GM23338 (cell line): Measurements from ENCODE around the gene PXT1. TPM values are rescaled to one million over a fixed set of nuclear protein-coding genes. Genes with fewer than 3 reads are reported as not detected.

Source experiments
- ATAC-seq: fragments of 200-7000 bp; cut with Tn5 transposase; 3 replicates; pipeline ENCODE4 v1.9.1; 2020
- DNase-seq: peaks from one replicate; pipeline ENCODE4 v3.0.0-alpha.2; 2015; ENCODE audit warnings: low spot score
- H2AFZ ChIP-seq: fragments of 200-600 bp; sonication (generic); 2 replicates; pipeline ENCODE4 v1.8.0; 2016; ENCODE audit warnings: antibody characterized with exemption, mild to moderate bottlenecking, moderate library complexity
- H3F3A ChIP-seq: fragments of 200-600 bp; sonication (generic); replicated peaks from 2 replicates; pipeline ENCODE4 v1.8.0; 2017; ENCODE audit warnings: antibody characterized with exemption, mixed run types, low read depth
- H3K27ac ChIP-seq: fragments of 200-600 bp; sonication (generic); 2 replicates; pipeline ENCODE4 v1.6.1; 2016; ENCODE audit warnings: low read depth
- H3K27me3 ChIP-seq: fragments of 200-600 bp; sonication (generic); 2 replicates; pipeline ENCODE4 v1.8.0; 2016; ENCODE audit warnings: mild to moderate bottlenecking, mixed run types, moderate library complexity; ENCODE audit not compliant: insufficient read depth
- H3K36me3 ChIP-seq: fragments of 200-600 bp; sonication (generic); 2 replicates; pipeline ENCODE4 v1.8.0; 2016; ENCODE audit warnings: mild to moderate bottlenecking; ENCODE audit not compliant: insufficient read depth
- H3K4me1 ChIP-seq: fragments of 200-600 bp; sonication (generic); 2 replicates; pipeline ENCODE4 v1.8.0; 2016; ENCODE audit warnings: mild to moderate bottlenecking, moderate library complexity; ENCODE audit not compliant: insufficient read depth
- H3K4me2 ChIP-seq: fragments of 200-600 bp; sonication (generic); 2 replicates; pipeline ENCODE4 v1.7.1; 2017; ENCODE audit warnings: mixed run types
- H3K4me3 ChIP-seq: fragments of 200-600 bp; sonication (generic); 2 replicates; pipeline ENCODE4 v1.6.1; 2016; ENCODE audit warnings: mixed run types
- H3K79me2 ChIP-seq: fragments of 200-600 bp; sonication (generic); replicated peaks from 2 replicates; pipeline ENCODE4 v1.8.0; 2017; ENCODE audit warnings: mild to moderate bottlenecking; ENCODE audit not compliant: insufficient read depth
- H3K9me2 ChIP-seq: fragments of 200-600 bp; sonication (generic); 2 replicates; pipeline ENCODE4 v1.8.0; 2017; ENCODE audit not compliant: insufficient read depth
- H4K20me1 ChIP-seq: fragments of 200-600 bp; sonication (generic); replicated peaks from 2 replicates; pipeline ENCODE4 v1.8.0; 2017; ENCODE audit warnings: mild to moderate bottlenecking; ENCODE audit not compliant: insufficient read depth
- H3K27ac Mint-ChIP-seq: 2 replicates; pipeline ENCODE4 v1.8.0; 2020; ENCODE audit warnings: inconsistent platforms, mild to moderate bottlenecking, moderate library complexity, mixed read lengths
- H3K27me3 Mint-ChIP-seq: 3 replicates; pipeline ENCODE4 v1.8.0; 2022; ENCODE audit warnings: low read depth, mild to moderate bottlenecking, moderate library complexity, mixed read lengths, inconsistent platforms; ENCODE audit not compliant: insufficient read depth, poor library complexity
- H3K36me3 Mint-ChIP-seq: 3 replicates; pipeline ENCODE4 v1.8.0; 2021; ENCODE audit warnings: low read depth, mild to moderate bottlenecking, inconsistent platforms, moderate library complexity, mixed read lengths
- H3K4me1 Mint-ChIP-seq: 3 replicates; pipeline ENCODE4 v1.8.0; 2020; ENCODE audit warnings: mild to moderate bottlenecking, inconsistent platforms, mixed read lengths
- H3K4me3 Mint-ChIP-seq: 3 replicates; pipeline ENCODE4 v1.8.0; 2021; ENCODE audit warnings: moderate library complexity, mild to moderate bottlenecking, inconsistent platforms, mixed read lengths
- H3K9me3 Mint-ChIP-seq: 3 replicates; pipeline ENCODE4 v1.8.0; 2020; ENCODE audit warnings: moderate library complexity, mild to moderate bottlenecking, inconsistent platforms, mixed read lengths
- CREB1 ChIP-seq: fragments of 250-450 bp; sonication (Bioruptor Pico); IDR thresholded peaks from 2 replicates; pipeline ENCODE4 v1.5.0; 2020; ENCODE audit warnings: low read depth, mild to moderate bottlenecking, moderate library complexity
- CTCF ChIP-seq, 2 experiments: fragments of 200-600 bp in 1 of 2; sonication (generic) in 1 of 2; conservative IDR thresholded peaks; 2 replicates each; pipeline versions ENCODE4 v1.5.1 to v1.6.1; 2016 to 2017; ENCODE audit warnings: antibody characterized with exemption in 2 of 2, low read depth in 2 of 2, mild to moderate bottlenecking in 2 of 2, moderate library complexity in 1 of 2
- ETS1 ChIP-seq: IDR thresholded peaks from 2 replicates; pipeline ENCODE4 v1.6.1; 2016; ENCODE audit warnings: antibody characterized with exemption
- EZH2 ChIP-seq: fragments of 200-600 bp; sonication (generic); IDR thresholded peaks from one replicate; pipeline ENCODE4 v1.8.0; 2017; ENCODE audit warnings: antibody characterized with exemption, mild to moderate bottlenecking, low read depth; ENCODE audit not compliant: unreplicated experiment
- EZH2phosphoT487 ChIP-seq: fragments of 200-600 bp; sonication (generic); IDR thresholded peaks from one replicate; pipeline ENCODE4 v1.8.1; 2018; ENCODE audit warnings: antibody characterized with exemption; ENCODE audit not compliant: unreplicated experiment
- JUNB ChIP-seq: IDR thresholded peaks from one replicate; pipeline ENCODE4 v1.6.1; 2016; ENCODE audit warnings: antibody characterized with exemption; ENCODE audit not compliant: unreplicated experiment
- NANOG ChIP-seq: IDR thresholded peaks from 2 replicates; pipeline ENCODE4 v1.6.1; 2016; ENCODE audit warnings: antibody characterized with exemption, borderline replicate concordance
- POLR2AphosphoS5 ChIP-seq: IDR thresholded peaks from 2 replicates; pipeline ENCODE4 v1.6.1; 2016; ENCODE audit warnings: antibody characterized with exemption, low read depth
- REST ChIP-seq: IDR thresholded peaks from one replicate; pipeline ENCODE4 v1.6.1; 2018; ENCODE audit warnings: antibody characterized with exemption; ENCODE audit not compliant: unreplicated experiment
- STAT1 ChIP-seq: IDR thresholded peaks from one replicate; pipeline ENCODE4 v1.6.1; 2016; ENCODE audit warnings: antibody characterized with exemption; ENCODE audit not compliant: unreplicated experiment
- ZNF114 ChIP-seq: fragments of 250-450 bp; sonication (Bioruptor Pico); IDR thresholded peaks from 2 replicates; pipeline ENCODE4 v1.5.0; 2020; ENCODE audit warnings: mild to moderate bottlenecking, moderate library complexity
- ZNF331 ChIP-seq: fragments of 250-450 bp; sonication (Bioruptor Pico); IDR thresholded peaks from 2 replicates; pipeline ENCODE4 v1.5.0; 2020; ENCODE audit warnings: low read depth, mild to moderate bottlenecking, moderate library complexity
- ZNF462 ChIP-seq: fragments of 250-450 bp; sonication (Bioruptor Pico); IDR thresholded peaks from 2 replicates; pipeline ENCODE4 v1.5.0; 2020; ENCODE audit warnings: mild to moderate bottlenecking, moderate library complexity
- polyA plus RNA-seq: library from polyadenylated mRNA; unstranded; fragments of >200 nt; fragmentation: Nextera tagmentation; extraction: Ambion mirVana; gene quantifications from 2 replicates; pipeline ENCODE4 v1.2.1, GENCODE V29; 2016
- total RNA-seq: library from RNA; depleted of rRNA; stranded (reverse); fragments of >200 nt; shearing (Covaris generic); gene quantifications from 2 replicates; pipeline ENCODE4 v1.2.3, GENCODE V29; 2014

The PXT1 gene
- total and polyA plus RNA-seq, 2 experiments from 2014 or later, result 0.14 TPM; not detected in 1

GRCh38 chr6:36460916-36461315 lies 18.3 kb upstream of the PXT1 start:
- Histone ChIP-seq H2AFZ (no peak overlapping the region), H3K79me2 (peaks cover 98% of the 10 kb centered on the region), H3K4me1 (peaks cover 15% of the 10 kb centered on the region), H3K36me3 (no peaks in the 10 kb centered on the region), H3K27me3 (no peaks in the 10 kb centered on the region), H3K4me2 (no peak overlapping the region), H3F3A (no peaks in the 10 kb centered on the region), H3K9me2 (no peaks in the 10 kb centered on the region), H3K27ac (no peak overlapping the region), H4K20me1 (peaks cover 11% of the 10 kb centered on the region), H3K4me3 (no peak overlapping the region)
- Mint-ChIP-seq H3K9me3 (no peaks in the 10 kb centered on the region), H3K4me1 (peaks cover 25% of the 10 kb centered on the region), H3K27ac (no peak overlapping the region), H3K36me3 (peaks cover 3% of the 10 kb centered on the region; the same call in 2 of the 3 replicates), H3K27me3 (peaks cover 5% of the 10 kb centered on the region), H3K4me3 (no peak overlapping the region)
- DNase-seq (no peak), ATAC-seq (no peak)
- no peak for TF ChIP-seq CREB1 (CRISPR knock-in tag)
- no peak for TF ChIP-seq POLR2AphosphoS5
- no peak for TF ChIP-seq NANOG
- no peak for TF ChIP-seq JUNB
- TF ChIP-seq ZNF331 (CRISPR knock-in tag), result no peak
- no peak for TF ChIP-seq ZNF114 (CRISPR knock-in tag)
- TF ChIP-seq EZH2phosphoT487, result no peak
- no peak for TF ChIP-seq ZNF462 (CRISPR knock-in tag)
- no peak for TF ChIP-seq CTCF (conservative IDR thresholded peaks at IDR 0.05; ENCODE audit: low read depth in 2 of 2)
- TF ChIP-seq ETS1, result no peak
- TF ChIP-seq EZH2, result no peak
- no peak for TF ChIP-seq STAT1
- no peak for TF ChIP-seq REST
